Large intestine (tissue), 3 donors: ENCODE data around the gene AUH. TPM values are rescaled to one million over a fixed set of nuclear protein-coding genes. Genes with fewer than 3 reads are reported as not detected.

Source experiments
- DNase-seq, 2 donors: peaks; one replicate each; pipeline versions ENCODE4 v3.0.0 to v3.0.0-alpha.2; 2013
- H3K27ac ChIP-seq: one replicate; pipeline ENCODE4 v1.5.1; 2013; ENCODE audit warnings: low read length
- H3K27me3 ChIP-seq: 2 replicates; pipeline ENCODE4 v1.6.1; 2013; ENCODE audit warnings: low read length; ENCODE audit not compliant: control insufficient read depth, insufficient read depth
- H3K36me3 ChIP-seq: 2 replicates; pipeline ENCODE4 v1.6.1; 2013; ENCODE audit warnings: low read length; ENCODE audit not compliant: control insufficient read depth, insufficient read depth
- H3K4me1 ChIP-seq: one replicate; pipeline ENCODE4 v1.6.1; 2013; ENCODE audit warnings: low read length; ENCODE audit not compliant: control insufficient read depth, insufficient read depth
- H3K4me3 ChIP-seq: one replicate; pipeline ENCODE4 v1.5.1; 2013; ENCODE audit warnings: low read length
- H3K9me3 ChIP-seq: one replicate; pipeline ENCODE4 v1.6.1; 2013; ENCODE audit warnings: mild to moderate bottlenecking, low read depth, low read length, moderate library complexity; ENCODE audit not compliant: control insufficient read depth
- WGBS: methylation state at CpG from one replicate; pipeline ENCODE4 v1.1.5; 2013; ENCODE audit warnings: low lambda C conversion rate; ENCODE audit not compliant: insufficient coverage; 5-methylcytosine and 5-hydroxymethylcytosine counted together
- polyA plus RNA-seq: library from polyadenylated mRNA; unstranded; fragments of 120-200 nt; gene quantifications from one replicate; pipeline ENCODE4 v1.2.1, GENCODE V29; 2013

AUH gene
- polyA plus RNA-seq, 1 donor, result 29.6 TPM

DNA sequence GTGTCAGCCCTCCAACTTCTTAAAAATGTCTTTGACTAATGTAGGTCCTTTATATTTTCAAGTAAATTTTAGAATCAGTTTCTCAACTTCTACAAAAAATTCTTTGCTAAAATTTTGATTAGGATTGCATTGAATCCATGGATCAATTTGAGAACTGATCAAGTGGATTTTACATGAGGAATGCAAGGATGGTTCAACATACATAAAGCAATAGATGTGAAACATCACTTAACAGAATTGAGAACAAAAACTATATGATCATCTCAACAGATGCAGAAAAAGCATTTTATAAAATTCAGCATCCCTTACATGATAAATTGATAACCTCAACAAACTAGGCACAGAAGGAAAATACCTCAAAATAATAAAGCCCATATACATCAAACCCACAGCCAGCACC is 190.8 kb downstream of the AUH start:
- Histone ChIP-seq H3K4me3 (no peak overlapping the region), H3K27ac (no peak overlapping the region), H3K27me3 (no peaks in the 10 kb centered on the region), H3K36me3 (no peaks in the 10 kb centered on the region), H3K4me1 (peaks cover 9% of the 10 kb centered on the region), H3K9me3 (no peaks in the 10 kb centered on the region)
- DNase-seq, result no peak

DNA sequence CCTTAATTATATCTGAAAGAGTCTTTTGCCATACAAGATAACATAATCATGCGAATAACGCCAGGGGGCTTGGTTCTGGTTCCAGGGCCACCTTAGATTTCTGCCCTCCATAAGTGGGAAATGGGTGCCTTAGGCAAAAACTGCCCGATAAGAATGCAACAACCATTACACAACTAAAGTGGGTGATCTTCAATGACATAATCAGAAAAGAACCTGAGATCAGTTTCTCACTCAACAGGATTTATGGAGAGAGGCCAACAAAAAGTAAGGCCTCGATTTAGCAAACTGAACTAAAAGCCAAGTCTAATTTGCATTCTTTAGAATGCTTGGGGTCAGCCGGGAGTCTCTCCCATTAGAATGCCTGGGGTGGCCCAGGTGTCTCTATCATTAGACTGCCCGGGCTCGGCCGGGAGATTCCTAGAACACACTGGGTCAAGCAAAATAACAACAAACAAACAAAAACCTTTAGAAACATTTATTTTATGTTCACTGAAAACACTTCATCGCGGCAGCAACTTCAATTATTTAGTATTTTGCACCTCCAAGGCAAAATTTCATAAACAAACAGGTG is 194.8 kb downstream of the AUH start:
- Histone ChIP-seq H3K4me3 (no peak overlapping the region), H3K36me3 (no peaks in the 10 kb centered on the region), H3K27ac (peak overlapping the region; percentile 91), H3K4me1 (peaks cover 40% of the 10 kb centered on the region), H3K27me3 (no peaks in the 10 kb centered on the region), H3K9me3 (no peaks in the 10 kb centered on the region)
- 100% methylated on average over 2 of the region's 10 CpGs for WGBS
- DNase-seq, result no peak

DNA sequence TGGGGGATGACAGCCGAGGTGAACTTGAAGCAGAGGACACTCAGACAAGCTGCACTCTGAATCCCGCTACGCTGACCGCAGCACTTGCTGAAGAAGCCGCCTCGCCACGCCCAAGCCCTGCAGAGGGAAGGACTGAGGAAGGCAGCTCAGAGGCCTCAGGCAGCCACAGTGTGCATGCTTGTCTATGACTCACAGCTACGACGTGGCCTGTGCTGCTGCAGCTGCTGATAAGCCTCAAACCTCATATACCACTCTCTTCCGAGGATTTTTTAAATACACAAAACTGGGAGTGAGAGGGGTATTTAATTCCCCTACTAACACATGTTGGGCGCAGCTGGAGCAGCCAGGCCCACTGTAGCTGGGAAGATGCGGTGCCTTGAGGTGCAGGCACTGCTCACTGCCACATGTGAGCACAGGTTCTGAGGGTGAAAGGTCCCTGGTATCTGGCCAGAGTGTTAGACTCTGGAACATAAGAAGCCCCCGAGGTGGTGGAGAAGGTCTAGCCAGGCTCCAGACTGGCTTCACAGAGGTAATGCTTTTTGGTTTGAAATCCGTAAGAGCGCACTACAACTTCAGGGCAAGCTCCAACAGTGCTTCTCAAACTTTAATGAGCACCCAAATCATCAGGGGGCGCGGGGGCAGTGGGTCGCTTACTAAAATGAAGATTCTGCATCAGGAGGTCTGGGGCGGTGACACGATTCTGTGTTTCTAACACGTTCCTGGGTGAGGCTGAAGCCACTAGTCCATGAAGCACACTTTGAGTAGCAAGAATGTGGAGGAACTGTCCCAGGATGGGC is 196.8 kb downstream of the AUH start:
- H3K27ac ChIP-seq, result peak overlapping the region; percentile 91
- peaks cover 40% of the 10 kb centered on the region for H3K4me1 ChIP-seq
- WGBS, result no CpG with 5 or more reads among the region's 21 CpGs
- peaks cover 3% of the 10 kb centered on the region for H3K9me3 ChIP-seq
- no peak overlapping the region for H3K4me3 ChIP-seq
- no peaks in the 10 kb centered on the region for H3K27me3 ChIP-seq
- DNase-seq, result peak; percentile 93 to 95
- no peaks in the 10 kb centered on the region for H3K36me3 ChIP-seq

Other genes starting within 250 kb of the AUH start
- gene NFIL3, start 61.9 kb upstream of the AUH start, polyA plus RNA-seq, result 51.9 TPM